VCaP (cell line): ENCODE data around the gene KCNJ6.
A peak's percentile ranks its signal among the peaks of the same experiment; 100 is the strongest.

Experiments used
- H3K27ac ChIP-seq: fragments of 450-650 bp; 2 replicates; pipeline ENCODE4 v1.5.1; 2017
- TF ChIP-seq, protein P1 (sequence below): fragments of 450-650 bp; conservative IDR thresholded peaks from 2 replicates; pipeline ENCODE4 v1.5.1; 2017; ENCODE audit warnings: mild to moderate bottlenecking, moderate library complexity

Gene KCNJ6

DNA sequence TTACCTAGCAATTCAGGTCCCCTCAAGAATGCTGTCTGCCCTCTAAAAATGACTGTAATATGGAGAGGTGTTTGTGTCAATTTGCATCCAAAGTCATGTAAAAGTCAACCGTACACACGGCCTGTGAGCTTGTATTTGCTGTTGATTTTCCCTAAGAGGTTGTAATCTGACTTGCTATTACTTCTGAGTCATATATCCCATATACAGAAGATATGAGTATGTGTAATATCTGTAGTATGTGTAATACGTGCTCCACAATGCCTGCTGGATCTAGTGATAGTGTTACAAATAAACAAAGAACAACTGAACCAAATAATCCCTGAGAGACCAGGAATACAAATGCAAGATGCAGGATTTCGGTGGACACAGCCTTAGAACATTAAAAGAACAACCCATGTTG lies 1.4 kb upstream of the KCNJ6 start:
- TF ChIP-seq, protein P1, sequence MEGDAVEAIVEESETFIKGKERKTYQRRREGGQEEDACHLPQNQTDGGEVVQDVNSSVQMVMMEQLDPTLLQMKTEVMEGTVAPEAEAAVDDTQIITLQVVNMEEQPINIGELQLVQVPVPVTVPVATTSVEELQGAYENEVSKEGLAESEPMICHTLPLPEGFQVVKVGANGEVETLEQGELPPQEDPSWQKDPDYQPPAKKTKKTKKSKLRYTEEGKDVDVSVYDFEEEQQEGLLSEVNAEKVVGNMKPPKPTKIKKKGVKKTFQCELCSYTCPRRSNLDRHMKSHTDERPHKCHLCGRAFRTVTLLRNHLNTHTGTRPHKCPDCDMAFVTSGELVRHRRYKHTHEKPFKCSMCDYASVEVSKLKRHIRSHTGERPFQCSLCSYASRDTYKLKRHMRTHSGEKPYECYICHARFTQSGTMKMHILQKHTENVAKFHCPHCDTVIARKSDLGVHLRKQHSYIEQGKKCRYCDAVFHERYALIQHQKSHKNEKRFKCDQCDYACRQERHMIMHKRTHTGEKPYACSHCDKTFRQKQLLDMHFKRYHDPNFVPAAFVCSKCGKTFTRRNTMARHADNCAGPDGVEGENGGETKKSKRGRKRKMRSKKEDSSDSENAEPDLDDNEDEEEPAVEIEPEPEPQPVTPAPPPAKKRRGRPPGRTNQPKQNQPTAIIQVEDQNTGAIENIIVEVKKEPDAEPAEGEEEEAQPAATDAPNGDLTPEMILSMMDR: no peak

GRCh38 chr21:37915941-37916309 lies 332 bp downstream of the KCNJ6 start:
- peak overlapping the region; percentile 32; the same call in 1 of the 2 replicates for H3K27ac ChIP-seq
- TF ChIP-seq, protein P1: no peak

More for the DNA sequence above, 1.4 kb upstream of the KCNJ6 start:
- no peak overlapping the region for H3K27ac ChIP-seq

GRCh38 chr21:37915497-37915911 lies 753 bp downstream of the KCNJ6 start:
- TF ChIP-seq, protein P1: no peak
- H3K27ac ChIP-seq: peak overlapping the region; percentile 32; the same call in 1 of the 2 replicates

- TF ChIP-seq, protein P1: no peak
- no peak overlapping the region for H3K27ac ChIP-seq
Measured at GRCh38 chr21:37912616-37913015, 3.6 kb downstream of the KCNJ6 start.

GRCh38 chr21:37909936-37910335 lies 6.3 kb downstream of the KCNJ6 start:
- TF ChIP-seq, protein P1: peak; percentile 33; the same call in 1 of the 2 replicates

GRCh38 chr21:37908691-37909090 lies 7.6 kb downstream of the KCNJ6 start:
- TF ChIP-seq, protein P1: no peak

More at GRCh38 chr21:37909936-37910335, 6.3 kb downstream of the KCNJ6 start:
- no peak overlapping the region for H3K27ac ChIP-seq

DNA sequence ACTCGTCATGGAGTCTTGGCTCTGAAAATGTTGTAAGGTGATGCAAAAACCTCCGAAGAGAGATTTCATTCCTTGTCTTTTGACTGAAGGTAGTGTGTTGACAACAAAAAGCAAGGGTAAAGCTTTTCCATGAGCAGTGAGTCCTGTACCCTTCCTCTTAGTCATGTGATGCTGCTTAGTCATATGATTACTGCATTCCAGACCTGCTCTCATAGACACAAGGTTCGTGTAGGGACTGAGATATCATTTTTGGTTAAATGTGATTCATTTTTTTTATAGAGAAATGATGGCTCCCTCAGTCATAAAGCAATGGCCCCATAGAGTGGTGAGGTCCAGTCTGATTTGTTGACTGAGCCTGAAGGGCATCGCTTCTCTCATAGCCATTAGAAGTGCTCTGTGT lies 9.2 kb downstream of the KCNJ6 start:
- TF ChIP-seq, protein P1: no peak

More at GRCh38 chr21:37908691-37909090, 7.6 kb downstream of the KCNJ6 start:
- H3K27ac ChIP-seq: no peak overlapping the region

More for the DNA sequence above, 9.2 kb downstream of the KCNJ6 start:
- H3K27ac ChIP-seq: no peak overlapping the region
